ENCODE results near the gene ULK1. TPM values are rescaled to one million over a fixed set of nuclear protein-coding genes. Genes with fewer than 3 reads are reported as not detected.
A peak's percentile ranks its signal among the peaks of the same experiment; 100 is the strongest.
"Not testable (repeated sequence)": the region's sequence is repeated elsewhere in the genome, so short reads cannot be mapped to it uniquely, and the experiment has no call there.

ULK1 gene
- total RNA-seq, 1 donor from 2014 or later: 7.3 TPM

- no peak for FAIRE-seq
- no peak for DNase-seq (ENCODE audit: low spot score in 2 of 2)
Measured at GRCh38 chr12:131861261-131862083, 33.0 kb upstream of the ULK1 start.

GRCh38 chr12:131862084-131862441 is 32.4 kb upstream of the ULK1 start:
- DNase-seq (ENCODE audit: low spot score in 2 of 2) (no peak), FAIRE-seq (no peak)

- DNase-seq (ENCODE audit: low spot score in 2 of 2): no peak
- FAIRE-seq: no peak
Measured at GRCh38 chr12:131862600-131862993, 31.8 kb upstream of the ULK1 start.

GRCh38 chr12:131862994-131863710 is 31.3 kb upstream of the ULK1 start:
- no peak for FAIRE-seq
- peak in 1 of 2 donors; percentile 22 for DNase-seq (ENCODE audit: low spot score in 2 of 2)

- peak in 1 of 2 donors; percentile 7 for DNase-seq (ENCODE audit: low spot score in 2 of 2)
- FAIRE-seq: no peak
Measured at GRCh38 chr12:131863711-131864396, 30.6 kb upstream of the ULK1 start.

- DNase-seq (ENCODE audit: low spot score in 2 of 2): no peak
- no peak for FAIRE-seq
Measured at GRCh38 chr12:131864469-131864868, 30.0 kb upstream of the ULK1 start.

- FAIRE-seq (no peak), DNase-seq (ENCODE audit: low spot score in 2 of 2) (peak in 1 of 2 donors; percentile 4)
Measured at GRCh38 chr12:131865180-131865875, 29.1 kb upstream of the ULK1 start.

- DNase-seq (ENCODE audit: low spot score in 2 of 2): no peak
- no peak for FAIRE-seq
Measured at GRCh38 chr12:131867471-131867870, 27.0 kb upstream of the ULK1 start.

GRCh38 chr12:131867891-131868675 is 26.3 kb upstream of the ULK1 start:
- no peak for FAIRE-seq

GRCh38 chr12:131869871-131870418 is 24.5 kb upstream of the ULK1 start:
- peak in 1 of 2 donors; percentile 22 for DNase-seq (ENCODE audit: low spot score in 2 of 2)
- no peak for FAIRE-seq

More at GRCh38 chr12:131867891-131868675, 26.3 kb upstream of the ULK1 start:
- DNase-seq (ENCODE audit: low spot score in 2 of 2): peak in 1 of 2 donors; percentile 19

GRCh38 chr12:131871677-131872076 is 22.7 kb upstream of the ULK1 start:
- no peak for FAIRE-seq
- peak in 1 of 2 donors; percentile 5 for DNase-seq (ENCODE audit: low spot score in 2 of 2)

- DNase-seq (ENCODE audit: low spot score in 2 of 2): peak in 1 of 2 donors; percentile 4
- FAIRE-seq: no peak
Measured at GRCh38 chr12:131872154-131873051, 22.0 kb upstream of the ULK1 start.

- DNase-seq (ENCODE audit: low spot score in 2 of 2) (no peak), FAIRE-seq (no peak)
Measured at GRCh38 chr12:131873293-131873692, 21.1 kb upstream of the ULK1 start.

GRCh38 chr12:131874972-131875371 is 19.4 kb upstream of the ULK1 start:
- DNase-seq (ENCODE audit: low spot score in 2 of 2); FAIRE-seq: not testable (repeated sequence)

GRCh38 chr12:131877216-131877615 is 17.2 kb upstream of the ULK1 start:
- FAIRE-seq; DNase-seq (ENCODE audit: low spot score in 2 of 2): not testable (repeated sequence)

GRCh38 chr12:131878436-131878835 is 16.0 kb upstream of the ULK1 start:
- FAIRE-seq: not testable (repeated sequence)

GRCh38 chr12:131882804-131883520 is 11.5 kb upstream of the ULK1 start:
- FAIRE-seq (no peak), DNase-seq (ENCODE audit: low spot score in 2 of 2) (no peak)

More at GRCh38 chr12:131878436-131878835, 16.0 kb upstream of the ULK1 start:
- not testable (repeated sequence) for DNase-seq (ENCODE audit: low spot score in 2 of 2)

GRCh38 chr12:131883521-131883900 is 10.9 kb upstream of the ULK1 start:
- FAIRE-seq (no peak), DNase-seq (ENCODE audit: low spot score in 2 of 2) (no peak)

Data from frontal cortex (tissue), 4 donors.